PC-9 (cell line): ENCODE data around the gene FOXE1. TPM values are rescaled to one million over a fixed set of nuclear protein-coding genes. Genes with fewer than 3 reads are reported as not detected.

Source experiments
- BruUV-seq: library from RNA; stranded (reverse); fragments of 400-500 nt; replicated peaks from 2 replicates; lab custom pipeline; 2021; lab: Mats Ljungman, UMichigan
- CTCF ChIA-PET: fragments of 300-600 bp; sonication (Branson Sonifier 250); formaldehyde crosslinking; loops from one replicate; lab custom pipeline; 2022; ENCODE audit warnings: antibody characterized with exemption; lab: Charles Lee
- POLR2A ChIA-PET: fragments of 300-600 bp; sonication (Branson Sonifier 250); formaldehyde crosslinking; loops from one replicate; lab custom pipeline; 2022; ENCODE audit warnings: antibody characterized with exemption; ENCODE audit not compliant: unreplicated experiment; lab: Charles Lee
- DNase-seq, 2 experiments: peaks; one replicate each; pipeline versions ENCODE4 v3.0.0 to v3.0.0-alpha.2; 2015 to 2022; ENCODE audit warnings: mixed read lengths in 1 of 2
- H2AFZ ChIP-seq: fragments of 200-600 bp; sonication (generic); 2 replicates; pipeline ENCODE4 v1.8.1; 2017; ENCODE audit warnings: antibody characterized with exemption
- H3F3A ChIP-seq: fragments of 200-600 bp; sonication (generic); 2 replicates; pipeline ENCODE4 v1.8.1; 2017; ENCODE audit warnings: antibody characterized with exemption, mild to moderate bottlenecking, low read depth; ENCODE audit not compliant: insufficient read depth
- H3K27ac ChIP-seq: fragments of 200-600 bp; sonication (generic); 2 replicates; pipeline ENCODE4 v1.6.1; 2016; ENCODE audit warnings: mixed run types
- H3K27me3 ChIP-seq: fragments of 200-600 bp; sonication (generic); 2 replicates; pipeline ENCODE4 v1.6.1; 2016; ENCODE audit warnings: low read depth, mixed run types; ENCODE audit not compliant: insufficient read depth
- H3K36me3 ChIP-seq: fragments of 200-600 bp; sonication (generic); 2 replicates; pipeline ENCODE4 v1.6.1; 2016; ENCODE audit warnings: low read depth, mixed run types
- H3K4me1 ChIP-seq: fragments of 200-600 bp; sonication (generic); replicated peaks from 2 replicates; pipeline ENCODE4 v1.6.1; 2016; ENCODE audit warnings: mixed run types; ENCODE audit not compliant: insufficient read depth
- H3K4me2 ChIP-seq: fragments of 200-600 bp; sonication (generic); 2 replicates; pipeline ENCODE4 v1.6.1; 2017; ENCODE audit warnings: mixed run types
- H3K4me3 ChIP-seq: fragments of 200-600 bp; sonication (generic); 2 replicates; pipeline ENCODE4 v1.6.1; 2016; ENCODE audit warnings: mixed run types
- H3K79me2 ChIP-seq: fragments of 200-600 bp; sonication (generic); 2 replicates; pipeline ENCODE4 v1.6.1; 2017; ENCODE audit warnings: low read depth, mixed run types
- H3K9me2 ChIP-seq: fragments of 200-600 bp; sonication (generic); 2 replicates; pipeline ENCODE4 v1.8.1; 2017; ENCODE audit warnings: mild to moderate bottlenecking; ENCODE audit not compliant: insufficient read depth
- H3K9me3 ChIP-seq: fragments of 200-600 bp; sonication (generic); 2 replicates; pipeline ENCODE4 v1.8.1; 2016; ENCODE audit warnings: low read depth; ENCODE audit not compliant: insufficient read depth
- H4K20me1 ChIP-seq: fragments of 200-600 bp; sonication (generic); 2 replicates; pipeline ENCODE4 v1.8.1; 2017; ENCODE audit not compliant: insufficient read depth
- CTCF ChIP-seq: fragments of 200-600 bp; sonication (generic); conservative IDR thresholded peaks from 2 replicates; pipeline ENCODE4 v1.6.1; 2017; ENCODE audit warnings: mixed run types, antibody characterized with exemption, mild to moderate bottlenecking, moderate library complexity
- EZH2 ChIP-seq: fragments of 200-600 bp; sonication (generic); IDR thresholded peaks from 2 replicates; pipeline ENCODE4 v1.8.0; 2017; ENCODE audit warnings: antibody characterized with exemption, low read depth
- intact Hi-C: fragments of 100-400 bp; cut with micrococcal nuclease; formaldehyde crosslinking; loops from one replicate; pipeline ENCODE4 v1.10.0; 2022; ENCODE audit not compliant: unreplicated experiment
- total RNA-seq: library from RNA; stranded (reverse); gene quantifications from 2 replicates; pipeline ENCODE4 v1.2.3, GENCODE V29; 2021

FOXE1 gene
- total RNA-seq, 1 experiment from 2014 or later = 5.7 TPM

- intact Hi-C loops = no loop called here
- H3K4me3 ChIP-seq = no peak overlapping the region
- H4K20me1 ChIP-seq = no peaks in the 10 kb centered on the region
- TF ChIP-seq CTCF = no peak
- TF ChIP-seq EZH2 = no peak
- H3K4me2 ChIP-seq = no peak overlapping the region
- H3K27me3 ChIP-seq = no peaks in the 10 kb centered on the region
- CTCF ChIA-PET = no interaction called here
- peaks cover 8% of the 10 kb centered on the region; the same call in 1 of the 2 replicates for H3F3A ChIP-seq
- DNase-seq = no peak
- BruUV-seq = no TSS peak
- no peak overlapping the region for H2AFZ ChIP-seq
- H3K36me3 ChIP-seq = no peaks in the 10 kb centered on the region
- peaks cover 15% of the 10 kb centered on the region for H3K4me1 ChIP-seq
- H3K9me2 ChIP-seq = no peaks in the 10 kb centered on the region
- no peaks in the 10 kb centered on the region for H3K79me2 ChIP-seq
- no peak overlapping the region for H3K27ac ChIP-seq
- peaks cover 22% of the 10 kb centered on the region for H3K9me3 ChIP-seq
- POLR2A ChIA-PET = interaction anchor here (0.6 kb wide), 2 partner anchors 19 to 74 kb away, joined by 3 to 6 read pairs; no protein-coding TSS in a partner anchor
These were observed 15.8 kb downstream of the FOXE1 start for GRCh38 chr9:97868859-97869258.

GRCh38 chr9:97873425-97873824, 20.4 kb downstream of the FOXE1 start:
- Histone ChIP-seq H2AFZ (peak overlapping the region; percentile 31; the same call in 1 of the 2 replicates), H4K20me1 (no peaks in the 10 kb centered on the region), H3K4me3 (no peak overlapping the region), H3K27me3 (no peaks in the 10 kb centered on the region), H3K9me2 (no peaks in the 10 kb centered on the region), H3F3A (peaks cover 28% of the 10 kb centered on the region), H3K4me2 (peak overlapping the region; percentile 35), H3K79me2 (no peaks in the 10 kb centered on the region), H3K27ac (peak overlapping the region; percentile 13; the same call in 1 of the 2 replicates), H3K36me3 (no peaks in the 10 kb centered on the region), H3K9me3 (no peaks in the 10 kb centered on the region), H3K4me1 (peaks cover 28% of the 10 kb centered on the region)
- no peak for DNase-seq
- ChIA-PET POLR2A (no interaction called here), CTCF (no interaction called here)
- BruUV-seq = no TSS peak
- TF ChIP-seq CTCF (no peak), EZH2 (no peak)
- intact Hi-C loops = no loop called here

GRCh38 chr9:97873882-97874281, 20.9 kb downstream of the FOXE1 start:
- H3K27ac ChIP-seq = peak overlapping the region; percentile 13; the same call in 1 of the 2 replicates
- CTCF ChIA-PET = interaction anchor here (0.6 kb wide), 1 partner anchor 28 kb away, joined by 3 read pairs; no protein-coding TSS in a partner anchor

More at GRCh38 chr9:97873882-97874281, 20.9 kb downstream of the FOXE1 start:
- peaks cover 28% of the 10 kb centered on the region for H3K4me1 ChIP-seq
- no peaks in the 10 kb centered on the region for H3K79me2 ChIP-seq
- POLR2A ChIA-PET = interaction anchor here (0.6 kb wide), 1 partner anchor 21 kb away, joined by 4 read pairs; the partner anchor contains the start of gene FOXE1
- H4K20me1 ChIP-seq = no peaks in the 10 kb centered on the region
- no TSS peak for BruUV-seq
- no peaks in the 10 kb centered on the region for H3K27me3 ChIP-seq
- no peak overlapping the region for H3K4me3 ChIP-seq
- H3K9me2 ChIP-seq = no peaks in the 10 kb centered on the region
- intact Hi-C loops = no loop called here
- H3K9me3 ChIP-seq = no peaks in the 10 kb centered on the region
- H2AFZ ChIP-seq = peak overlapping the region; percentile 31; the same call in 1 of the 2 replicates
- no peaks in the 10 kb centered on the region for H3K36me3 ChIP-seq
- DNase-seq = peak; percentile 60 to 69
- H3F3A ChIP-seq = peaks cover 28% of the 10 kb centered on the region
- peak overlapping the region; percentile 35 for H3K4me2 ChIP-seq
- TF ChIP-seq CTCF (no peak), EZH2 (no peak)
